Chondrocyte (in vitro differentiated cells): ENCODE data around the gene TMEM132C. TPM values are rescaled to one million over a fixed set of nuclear protein-coding genes. Genes with fewer than 3 reads are reported as not detected.

Experiments
- DNase-seq: peaks from one replicate; pipeline ENCODE4 v3.0.0; 2021; ENCODE audit warnings: mixed read lengths, low spot score
- H3K27ac Mint-ChIP-seq: one replicate; pipeline ENCODE4 v1.8.0; 2021; ENCODE audit warnings: mild to moderate bottlenecking, moderate library complexity, mixed read lengths; ENCODE audit not compliant: unreplicated experiment
- H3K27me3 Mint-ChIP-seq: 2 replicates; pipeline ENCODE4 v1.8.0; 2021; ENCODE audit warnings: low read depth, mixed read lengths
- H3K36me3 Mint-ChIP-seq: 2 replicates; pipeline ENCODE4 v1.8.0; 2021; ENCODE audit warnings: low read depth, mixed read lengths
- H3K4me1 Mint-ChIP-seq: 2 replicates; pipeline ENCODE4 v1.8.0; 2021; ENCODE audit warnings: low read depth, mild to moderate bottlenecking, mixed read lengths
- H3K4me3 Mint-ChIP-seq: one replicate; pipeline ENCODE4 v1.8.0; 2021; ENCODE audit warnings: mild to moderate bottlenecking, moderate library complexity, mixed read lengths; ENCODE audit not compliant: unreplicated experiment
- H3K9me3 Mint-ChIP-seq: 2 replicates; pipeline ENCODE4 v1.8.0; 2021; ENCODE audit warnings: low read depth, mixed read lengths
- CTCF ChIP-seq: fragments of 200-600 bp; sonication (generic); IDR thresholded peaks from 2 replicates; pipeline ENCODE4 v1.5.0; 2021; ENCODE audit warnings: antibody characterized with exemption, mild to moderate bottlenecking, moderate library complexity
- total RNA-seq: library from RNA; stranded (reverse); gene quantifications from 3 replicates; pipeline ENCODE4 v1.2.1, GENCODE V29; 2021

TMEM132C gene
- total RNA-seq, 1 donor from 2014 or later: not detected

GRCh38 chr12:128259556-128260070 lies 7.4 kb upstream of the TMEM132C start:
- H3K27ac Mint-ChIP-seq: no peak overlapping the region
- no peaks in the 10 kb centered on the region for H3K36me3 Mint-ChIP-seq
- TF ChIP-seq CTCF: peak; percentile 86
- H3K27me3 Mint-ChIP-seq: peaks cover 16% of the 10 kb centered on the region
- no peak for DNase-seq
- H3K4me1 Mint-ChIP-seq: no peaks in the 10 kb centered on the region
- H3K4me3 Mint-ChIP-seq: no peak overlapping the region
- peaks cover 14% of the 10 kb centered on the region for H3K9me3 Mint-ChIP-seq

- DNase-seq: no peak
- TF ChIP-seq CTCF: no peak
- Mint-ChIP-seq H3K36me3 (no peaks in the 10 kb centered on the region), H3K27me3 (peaks cover 36% of the 10 kb centered on the region), H3K4me3 (no peak overlapping the region), H3K27ac (no peak overlapping the region), H3K9me3 (peaks cover 16% of the 10 kb centered on the region), H3K4me1 (peaks cover 4% of the 10 kb centered on the region)
Observed at GRCh38 chr12:128261757-128262156, 5.2 kb upstream of the TMEM132C start.

GRCh38 chr12:128265566-128265965 lies 1.4 kb upstream of the TMEM132C start:
- Mint-ChIP-seq H3K9me3 (peaks cover 16% of the 10 kb centered on the region), H3K4me3 (no peak overlapping the region), H3K36me3 (no peaks in the 10 kb centered on the region), H3K27ac (no peak overlapping the region), H3K27me3 (peaks cover 51% of the 10 kb centered on the region), H3K4me1 (peaks cover 10% of the 10 kb centered on the region)
- DNase-seq: no peak
- no peak for TF ChIP-seq CTCF

- Mint-ChIP-seq H3K4me3 (peak overlapping the region; percentile 54), H3K27ac (no peak overlapping the region), H3K9me3 (peaks cover 16% of the 10 kb centered on the region), H3K36me3 (no peaks in the 10 kb centered on the region), H3K4me1 (peaks cover 10% of the 10 kb centered on the region), H3K27me3 (peaks cover 54% of the 10 kb centered on the region)
- no peak for TF ChIP-seq CTCF
- no peak for DNase-seq
Observed at GRCh38 chr12:128266086-128266485, 884 bp upstream of the TMEM132C start.

- Mint-ChIP-seq H3K36me3 (no peaks in the 10 kb centered on the region), H3K9me3 (peaks cover 16% of the 10 kb centered on the region), H3K4me3 (peak overlapping the region; percentile 54), H3K27ac (no peak overlapping the region), H3K4me1 (peaks cover 10% of the 10 kb centered on the region), H3K27me3 (peaks cover 57% of the 10 kb centered on the region)
- DNase-seq: no peak
- TF ChIP-seq CTCF: no peak
Observed at GRCh38 chr12:128266541-128267130, 334 bp upstream of the TMEM132C start.
